Choroid plexus epithelial cell (primary cell): ENCODE measurements around the gene EIF5.
A peak's percentile ranks its signal among the peaks of the same experiment; 100 is the strongest.
"Not testable (repeated sequence)": the region's sequence is repeated elsewhere in the genome, so short reads cannot be mapped to it uniquely, and the experiment has no call there.

ENCODE experiments used
- DNase-seq: peaks from one replicate; pipeline ENCODE4 v3.0.0-alpha.2; 2010; ENCODE audit warnings: low read depth
- H3K4me3 ChIP-seq: 2 replicates; pipeline ENCODE4 v1.5.1; 2011; ENCODE audit warnings: low read depth, mild to moderate bottlenecking, control low read depth, low read length, moderate library complexity
- CTCF ChIP-seq: conservative IDR thresholded peaks from 2 replicates; pipeline ENCODE4 v1.5.1; 2011; ENCODE audit warnings: low read depth, mild to moderate bottlenecking, control low read depth, inconsistent platforms, low read length, moderate library complexity

EIF5 gene

GRCh38 chr14:103347091-103347815 is 13.2 kb downstream of the EIF5 start:
- no peak for DNase-seq
- no peak overlapping the region for H3K4me3 ChIP-seq
- no peak for TF ChIP-seq CTCF

GRCh38 chr14:103348154-103348553 is 14.1 kb downstream of the EIF5 start:
- TF ChIP-seq CTCF, result no peak
- peak; percentile 78 for DNase-seq
- H3K4me3 ChIP-seq, result no peak overlapping the region

- TF ChIP-seq CTCF, result no peak
- DNase-seq, result no peak
- no peak overlapping the region for H3K4me3 ChIP-seq
These were observed 15.9 kb downstream of the EIF5 start for GRCh38 chr14:103349982-103350381.

GRCh38 chr14:103353362-103353761 is 19.3 kb downstream of the EIF5 start:
- DNase-seq, result no peak
- no peak overlapping the region for H3K4me3 ChIP-seq
- no peak for TF ChIP-seq CTCF

- no peak for DNase-seq
- no peak for TF ChIP-seq CTCF
- H3K4me3 ChIP-seq, result no peak overlapping the region
These were observed 20.1 kb downstream of the EIF5 start for GRCh38 chr14:103354141-103354540.

GRCh38 chr14:103356024-103356682 is 22.1 kb downstream of the EIF5 start:
- TF ChIP-seq CTCF, result no peak
- DNase-seq, result peak; percentile 29
- no peak overlapping the region for H3K4me3 ChIP-seq

GRCh38 chr14:103357552-103357951 is 23.5 kb downstream of the EIF5 start:
- DNase-seq, H3K4me3 ChIP-seq: not testable (repeated sequence)
